HUES48 (cell line): Measurements from ENCODE around the gene COQ2.
"Not testable (repeated sequence)": the region's sequence is repeated elsewhere in the genome, so short reads cannot be mapped to it uniquely, and the experiment has no call there.

Experiments used
- H3K27ac ChIP-seq: one replicate; pipeline ENCODE4 v1.7.0; 2013; ENCODE audit warnings: low read depth, low read length, inconsistent platforms
- H3K27me3 ChIP-seq: 2 replicates; pipeline ENCODE4 v1.6.1; 2013; ENCODE audit warnings: mild to moderate bottlenecking, low read length; ENCODE audit not compliant: control insufficient read depth, insufficient read depth
- H3K36me3 ChIP-seq: 2 replicates; pipeline ENCODE4 v1.6.1; 2013; ENCODE audit warnings: low read length; ENCODE audit not compliant: control insufficient read depth, insufficient read depth
- H3K4me1 ChIP-seq: 2 replicates; pipeline ENCODE4 v1.6.1; 2013; ENCODE audit warnings: mild to moderate bottlenecking, low read length; ENCODE audit not compliant: control insufficient read depth, insufficient read depth
- H3K4me3 ChIP-seq: 2 replicates; pipeline ENCODE4 v1.5.1; 2013; ENCODE audit warnings: mild to moderate bottlenecking, low read depth, low read length
- H3K9ac ChIP-seq: 2 replicates; pipeline ENCODE4 v1.6.1; 2013; ENCODE audit warnings: mild to moderate bottlenecking, low read depth, low read length, moderate library complexity
- H3K9me3 ChIP-seq: 2 replicates; pipeline ENCODE4 v1.6.1; 2013; ENCODE audit warnings: low read length; ENCODE audit not compliant: control insufficient read depth, insufficient read depth

The COQ2 gene

DNA sequence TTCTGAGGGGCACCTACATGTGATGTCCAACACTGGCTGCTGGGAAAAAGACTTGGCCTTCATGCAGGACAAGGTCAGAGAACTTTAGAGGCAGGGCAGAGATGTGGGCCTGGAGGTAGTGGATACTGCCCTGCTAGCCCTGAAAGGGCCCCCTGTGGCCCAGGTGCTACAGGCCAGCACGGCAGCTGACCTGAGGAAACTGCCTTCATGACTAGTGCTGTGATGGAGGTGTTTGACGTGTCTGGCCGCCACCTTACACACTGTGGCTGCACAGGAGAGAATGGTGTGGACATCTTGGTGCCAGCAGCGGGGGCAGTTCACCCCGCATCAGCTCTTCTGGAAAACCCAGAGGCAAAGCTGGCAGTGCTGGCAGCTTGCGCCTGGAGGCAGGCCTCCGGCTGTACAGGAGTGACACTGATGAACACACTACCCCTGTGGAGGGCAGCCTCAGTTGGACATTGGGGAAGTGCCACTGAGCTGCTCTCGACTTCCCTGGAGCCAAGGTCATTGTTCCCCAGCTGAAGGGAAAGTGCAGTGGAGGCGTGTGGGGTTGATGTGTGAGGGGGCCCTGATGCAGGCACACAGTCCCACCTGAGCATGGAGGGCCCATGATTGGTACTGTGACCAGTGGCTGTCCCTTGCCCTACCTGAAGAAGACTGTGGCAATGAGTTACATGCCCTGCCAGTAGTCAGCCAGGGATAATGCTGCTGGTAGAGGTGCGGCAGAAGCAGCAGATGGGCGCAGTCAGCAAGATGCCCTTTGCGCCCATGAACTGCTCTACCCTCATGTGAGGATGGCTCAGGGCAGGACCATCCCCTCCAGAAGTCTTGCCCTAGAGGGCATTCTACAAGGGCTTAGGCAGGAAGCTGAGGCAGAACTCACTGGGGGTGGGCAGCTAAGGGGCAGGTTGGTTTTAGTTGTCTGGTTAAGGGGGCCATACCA, 36.9 kb downstream of the COQ2 start:
- H3K4me1 ChIP-seq, result 0 out of 2 replicates have a peak, but pooled peaks cover 4% of the 10 kb centered on the region
- no peak overlapping the region for H3K4me3 ChIP-seq
- H3K36me3 ChIP-seq, result no peaks in the 10 kb centered on the region
- H3K27me3 ChIP-seq, result no peaks in the 10 kb centered on the region
- H3K9ac ChIP-seq, result no peak overlapping the region
- H3K27ac ChIP-seq, result no peak overlapping the region
- H3K9me3 ChIP-seq, result no peaks in the 10 kb centered on the region

DNA sequence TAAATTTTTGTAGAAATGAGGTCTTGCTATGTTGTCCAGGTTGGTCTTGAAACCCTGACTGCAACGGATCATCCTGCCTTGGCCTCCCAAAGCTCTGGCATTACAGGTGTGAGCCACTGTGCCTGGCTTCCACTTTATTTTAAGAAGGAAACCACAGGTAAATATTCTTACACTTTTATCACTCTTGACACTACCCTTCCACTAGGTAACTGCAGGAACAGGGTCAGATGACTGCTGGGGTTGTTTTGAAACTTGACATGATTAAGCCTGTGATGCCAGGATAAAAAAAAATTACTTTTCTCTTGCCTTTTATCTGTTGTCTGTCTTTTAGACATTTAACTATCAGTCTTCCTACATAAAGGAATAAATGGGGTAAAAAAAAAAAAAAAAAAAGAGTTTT, 43.5 kb downstream of the COQ2 start:
- Histone ChIP-seq H3K9me3 (no peaks in the 10 kb centered on the region), H3K36me3 (no peaks in the 10 kb centered on the region), H3K4me3 (no peak overlapping the region), H3K9ac (no peak overlapping the region), H3K4me1 (0 out of 2 replicates have a peak, but pooled peaks cover 5% of the 10 kb centered on the region), H3K27me3 (no peaks in the 10 kb centered on the region), H3K27ac (no peak overlapping the region)

DNA sequence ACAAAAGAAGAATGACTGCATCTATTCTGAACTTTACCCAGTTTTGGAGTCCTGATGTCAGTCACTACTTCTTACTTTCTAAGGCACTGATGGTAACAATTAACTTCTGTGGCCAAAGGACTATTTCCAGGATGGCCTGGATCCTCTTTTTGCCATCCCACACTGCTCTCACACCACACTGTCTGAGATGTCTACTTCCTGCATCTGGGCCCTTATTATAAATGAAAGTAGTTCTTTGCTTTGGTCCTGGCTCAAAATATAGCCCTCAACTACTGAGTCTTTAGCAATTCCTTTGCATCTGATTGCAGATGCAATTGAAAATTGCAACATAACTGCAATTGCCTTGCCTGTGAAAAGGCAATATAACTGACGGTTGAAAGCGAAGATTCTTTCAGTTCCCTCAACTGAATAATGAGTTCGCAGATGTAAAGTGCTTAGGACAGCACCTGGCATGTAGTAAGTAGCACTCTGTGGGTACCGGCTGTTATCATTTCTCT, 44.2 kb downstream of the COQ2 start:
- Histone ChIP-seq H3K9ac (no peak overlapping the region), H3K36me3 (no peaks in the 10 kb centered on the region), H3K27me3 (no peaks in the 10 kb centered on the region), H3K27ac (no peak overlapping the region), H3K9me3 (no peaks in the 10 kb centered on the region), H3K4me1 (0 out of 2 replicates have a peak, but pooled peaks cover 5% of the 10 kb centered on the region), H3K4me3 (no peak overlapping the region)

DNA sequence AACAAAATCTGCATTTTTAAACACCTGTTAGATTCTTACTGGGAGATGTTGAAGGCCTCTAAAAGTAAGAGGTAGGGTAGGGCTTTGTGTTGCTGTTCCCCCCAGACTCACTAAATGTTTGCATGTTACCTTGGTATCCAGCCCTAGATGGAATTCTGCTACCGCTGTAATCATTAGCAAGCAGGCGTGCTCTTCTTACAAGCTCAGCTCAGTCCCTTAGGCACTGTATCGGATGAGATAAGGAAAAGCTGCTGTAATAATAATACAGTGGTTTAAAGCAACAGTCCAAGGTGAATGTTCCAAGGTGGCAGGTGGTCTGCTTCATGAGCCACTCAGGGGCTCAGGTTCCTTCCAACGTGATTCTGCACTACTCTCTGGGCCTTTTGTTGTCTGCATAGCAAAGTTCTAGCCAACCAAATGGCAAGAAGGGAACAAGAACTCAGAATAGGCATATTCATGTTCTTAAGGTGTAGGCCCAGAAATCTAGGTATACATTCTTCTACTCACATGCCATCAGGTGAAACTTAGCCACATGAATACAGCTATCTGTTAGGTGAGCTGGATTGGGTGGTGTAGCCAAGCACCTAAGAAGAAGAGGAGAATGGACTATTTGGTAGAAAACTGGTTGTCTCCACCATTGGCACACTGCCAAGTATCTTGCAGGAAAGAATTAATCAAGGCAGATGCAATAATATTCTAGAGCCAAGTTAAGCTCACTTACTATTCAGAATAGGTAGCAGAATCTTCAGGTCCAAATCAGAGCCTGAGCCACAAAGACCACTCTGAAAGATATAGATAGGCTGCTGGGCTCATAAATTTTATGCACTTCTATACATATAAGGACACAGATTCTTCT, 46.0 kb downstream of the COQ2 start:
- Histone ChIP-seq H3K9me3 (no peaks in the 10 kb centered on the region), H3K36me3 (no peaks in the 10 kb centered on the region), H3K27ac (no peak overlapping the region), H3K27me3 (no peaks in the 10 kb centered on the region), H3K9ac (no peak overlapping the region), H3K4me1 (0 out of 2 replicates have a peak, but pooled peaks cover 5% of the 10 kb centered on the region), H3K4me3 (no peak overlapping the region)

DNA sequence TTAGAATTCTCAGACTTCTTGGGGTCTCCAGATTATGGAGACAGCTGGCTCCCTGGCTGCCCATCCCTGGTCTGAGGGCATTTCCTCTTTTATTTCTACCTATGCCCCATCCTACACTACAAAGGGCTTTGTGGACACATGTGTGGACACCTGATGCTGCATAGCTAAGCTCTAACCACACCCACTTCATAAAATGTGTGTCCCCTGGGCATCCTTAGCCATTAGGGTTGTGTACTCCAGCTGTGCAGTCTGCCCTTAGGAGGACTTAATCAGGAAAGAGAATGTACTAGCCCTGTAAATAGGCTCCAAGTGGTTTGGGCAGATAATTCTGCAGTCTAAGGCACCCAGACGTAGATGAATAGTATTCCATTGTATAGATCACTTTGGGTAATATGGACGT, 47.0 kb downstream of the COQ2 start:
- Histone ChIP-seq H3K9ac (no peak overlapping the region), H3K9me3 (no peaks in the 10 kb centered on the region), H3K4me1 (0 out of 2 replicates have a peak, but pooled peaks cover 5% of the 10 kb centered on the region), H3K4me3 (no peak overlapping the region), H3K27me3 (no peaks in the 10 kb centered on the region), H3K27ac (no peak overlapping the region), H3K36me3 (no peaks in the 10 kb centered on the region)

DNA sequence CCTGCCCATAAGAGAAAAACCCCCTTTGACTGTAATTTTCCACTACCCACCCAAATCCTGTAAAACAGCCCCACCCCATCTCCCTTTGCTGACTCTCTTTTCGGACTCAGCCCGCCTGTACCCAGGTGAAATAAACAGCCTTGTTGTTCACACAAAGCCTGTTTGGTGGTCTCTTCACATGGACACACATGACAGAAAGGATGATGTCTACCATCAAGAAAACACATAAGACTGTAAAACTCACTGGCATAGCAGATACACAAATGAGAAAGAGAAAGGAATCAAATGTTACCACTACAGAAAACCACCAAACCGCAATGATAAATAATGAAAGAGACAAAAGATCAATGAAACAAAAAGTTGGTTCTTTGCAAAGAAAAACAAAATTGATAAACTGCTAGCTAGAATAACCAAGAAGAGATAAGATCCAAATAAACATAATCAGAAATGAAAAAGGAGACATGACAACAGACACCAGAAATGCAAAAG, 48.9 kb downstream of the COQ2 start:
- H3K27me3 ChIP-seq, H3K4me3 ChIP-seq, H3K9me3 ChIP-seq, H3K4me1 ChIP-seq, H3K27ac ChIP-seq, H3K36me3 ChIP-seq, H3K9ac ChIP-seq: not testable (repeated sequence)

DNA sequence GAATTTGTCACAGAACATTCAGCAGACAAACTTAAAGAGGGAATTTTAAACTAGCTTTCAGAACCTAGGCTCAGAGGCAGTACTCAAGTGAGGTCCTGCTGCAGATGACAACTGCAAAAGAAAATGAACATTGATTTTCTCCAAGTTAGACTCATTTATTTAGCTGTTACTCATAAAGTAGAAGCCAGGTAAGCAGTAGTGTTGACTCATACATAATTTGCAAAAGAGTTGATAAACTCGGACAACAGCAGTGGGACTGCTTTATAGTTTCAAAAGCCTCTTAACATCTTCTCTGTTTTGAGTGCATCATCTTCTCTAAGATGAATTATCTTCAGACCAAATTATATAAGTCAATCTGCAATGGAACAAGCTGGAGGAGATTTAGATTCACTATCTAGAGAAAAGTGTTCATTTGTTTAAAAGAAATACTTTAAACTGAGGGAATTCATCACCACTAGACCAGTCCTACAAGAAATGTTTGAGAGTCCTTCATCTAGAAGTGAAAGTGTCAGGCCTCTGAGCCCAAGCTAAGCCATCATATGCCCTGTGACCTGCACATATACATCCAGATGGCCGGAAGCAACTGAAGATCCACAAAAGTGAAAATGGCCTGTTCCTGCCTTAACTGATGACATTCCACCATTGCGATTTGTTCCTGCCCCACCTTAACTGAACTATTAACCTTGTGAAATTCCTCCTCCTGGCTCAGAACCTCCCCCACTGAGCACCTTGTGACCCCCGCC, 49.5 kb downstream of the COQ2 start:
- Histone ChIP-seq H3K9ac (no peak overlapping the region), H3K36me3 (no peaks in the 10 kb centered on the region), H3K9me3 (no peaks in the 10 kb centered on the region), H3K27ac (peak overlapping the region; percentile 10), H3K4me3 (no peak overlapping the region), H3K27me3 (no peaks in the 10 kb centered on the region), H3K4me1 (0 out of 2 replicates have a peak, but pooled peaks cover 5% of the 10 kb centered on the region)

DNA sequence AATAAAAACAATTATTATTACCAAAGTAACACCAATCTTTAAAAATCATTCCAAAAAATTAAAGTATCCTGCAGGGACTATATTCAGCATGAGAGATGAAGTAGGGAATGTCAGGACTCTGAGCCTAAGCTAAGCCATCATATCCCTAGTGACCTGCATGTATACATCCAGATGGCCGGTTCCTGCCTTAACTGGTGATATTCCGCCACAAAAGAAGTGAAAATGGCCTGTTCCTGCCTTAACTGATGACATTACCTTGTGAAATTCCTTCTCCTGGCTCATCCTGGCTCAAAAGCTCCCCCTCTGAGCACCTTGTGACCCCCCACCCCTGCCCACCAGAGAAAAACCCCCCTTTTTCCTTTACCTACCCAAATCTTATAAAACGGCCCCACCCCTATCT, 50.2 kb downstream of the COQ2 start:
- not testable (repeated sequence) for H3K4me1 ChIP-seq, H3K4me3 ChIP-seq, H3K27me3 ChIP-seq, H3K27ac ChIP-seq, H3K9me3 ChIP-seq, H3K36me3 ChIP-seq, H3K9ac ChIP-seq

DNA sequence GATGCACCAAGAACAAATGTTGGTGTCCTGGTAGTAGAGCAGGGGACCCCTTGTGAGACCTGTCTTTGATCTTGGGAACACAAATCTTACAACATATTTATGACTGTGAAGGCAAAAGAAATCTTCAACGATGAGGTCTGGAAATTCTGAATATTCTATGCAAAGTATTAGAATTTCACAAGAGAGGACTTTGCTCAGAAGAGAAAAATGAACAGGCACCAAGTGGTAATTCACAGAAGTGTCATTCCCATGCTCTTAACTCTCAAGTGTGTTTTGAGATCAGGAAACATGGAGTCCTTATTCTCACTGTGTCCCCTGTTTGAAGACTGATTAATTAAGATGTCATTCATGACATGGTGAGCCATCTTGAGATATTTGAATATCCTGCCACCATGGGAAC, 52.5 kb downstream of the COQ2 start:
- H3K27me3 ChIP-seq, result no peaks in the 10 kb centered on the region
- H3K9ac ChIP-seq, result no peak overlapping the region
- H3K9me3 ChIP-seq, result no peaks in the 10 kb centered on the region
- no peaks in the 10 kb centered on the region for H3K36me3 ChIP-seq
- no peak overlapping the region for H3K27ac ChIP-seq
- H3K4me1 ChIP-seq, result 0 out of 2 replicates have a peak, but pooled peaks cover 5% of the 10 kb centered on the region
- no peak overlapping the region for H3K4me3 ChIP-seq

DNA sequence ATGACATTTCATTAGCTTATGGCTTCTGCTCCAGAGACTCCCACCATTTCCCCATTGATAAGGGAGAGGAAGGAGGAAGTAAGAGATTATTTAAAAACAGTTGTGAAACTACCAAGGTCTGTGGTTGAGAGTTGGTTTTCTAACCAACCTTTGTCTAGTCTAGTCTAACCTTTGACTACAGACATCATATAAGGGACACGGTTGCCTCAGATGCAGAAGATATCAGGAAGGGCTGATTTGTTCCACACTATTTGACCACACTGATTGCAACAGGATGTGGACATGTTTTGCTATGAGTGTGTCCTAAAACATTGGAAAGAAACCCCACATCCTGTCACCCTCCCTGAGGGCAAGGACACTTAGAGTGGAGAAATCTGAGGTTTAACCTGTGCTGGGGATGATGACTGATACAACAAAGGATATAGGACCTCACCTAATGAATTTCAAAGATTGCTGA, 53.0 kb downstream of the COQ2 start:
- H3K27ac ChIP-seq, result no peak overlapping the region
- no peaks in the 10 kb centered on the region for H3K27me3 ChIP-seq
- H3K9ac ChIP-seq, result no peak overlapping the region
- no peaks in the 10 kb centered on the region for H3K36me3 ChIP-seq
- H3K4me3 ChIP-seq, result no peak overlapping the region
- H3K4me1 ChIP-seq, result 0 out of 2 replicates have a peak, but pooled peaks cover 2% of the 10 kb centered on the region
- H3K9me3 ChIP-seq, result no peaks in the 10 kb centered on the region
